GM12801 (cell line): ENCODE data around the gene DPYD.

Experiments used
- CTCF ChIP-seq: IDR thresholded peaks from one replicate; pipeline ENCODE4 v1.5.1; 2011; ENCODE audit warnings: control low read depth; ENCODE audit not compliant: insufficient read length; ENCODE audit errors: extremely low read depth

DPYD gene

GRCh38 chr1:97167246-97167645 is 753.6 kb downstream of the DPYD start:
- no peak for TF ChIP-seq CTCF

GRCh38 chr1:97166626-97167025 is 754.2 kb downstream of the DPYD start:
- no peak for TF ChIP-seq CTCF

GRCh38 chr1:97164276-97164639 is 756.6 kb downstream of the DPYD start:
- TF ChIP-seq CTCF, result no peak

GRCh38 chr1:97163591-97164275 is 757.1 kb downstream of the DPYD start:
- TF ChIP-seq CTCF, result no peak

- TF ChIP-seq CTCF, result no peak
Observed at GRCh38 chr1:97160818-97161217, 760.0 kb downstream of the DPYD start.

GRCh38 chr1:97159342-97159741 is 761.5 kb downstream of the DPYD start:
- no peak for TF ChIP-seq CTCF

GRCh38 chr1:97158691-97159096 is 762.1 kb downstream of the DPYD start:
- no peak for TF ChIP-seq CTCF
